Cardiac fibroblast (primary cell): ENCODE results near the gene LYRM7.

Source experiments
- DNase-seq, 2 donors: peaks; one replicate each; pipeline versions ENCODE4 v3.0.0 to v3.0.0-alpha.2; 2010; ENCODE audit warnings: low read depth in 2 of 2
- H3K4me3 ChIP-seq, 2 donors: replicated peaks in 1 of 2; 1 replicate in 1 of 2; 2 replicates in 1 of 2; pipeline ENCODE4 v1.5.1; 2011; ENCODE audit warnings: low read depth in 2 of 2, low read length in 2 of 2, mild to moderate bottlenecking in 2 of 2, moderate library complexity in 1 of 2
- TF ChIP-seq, protein P1 (sequence below): IDR thresholded peaks from one replicate; pipeline ENCODE4 v1.5.1; 2011; ENCODE audit warnings: low read depth, mild to moderate bottlenecking, low read length, inconsistent platforms

LYRM7 gene

GRCh38 chr5:131214609-131215227 lies 44.0 kb downstream of the LYRM7 start:
- TF ChIP-seq, protein P1, sequence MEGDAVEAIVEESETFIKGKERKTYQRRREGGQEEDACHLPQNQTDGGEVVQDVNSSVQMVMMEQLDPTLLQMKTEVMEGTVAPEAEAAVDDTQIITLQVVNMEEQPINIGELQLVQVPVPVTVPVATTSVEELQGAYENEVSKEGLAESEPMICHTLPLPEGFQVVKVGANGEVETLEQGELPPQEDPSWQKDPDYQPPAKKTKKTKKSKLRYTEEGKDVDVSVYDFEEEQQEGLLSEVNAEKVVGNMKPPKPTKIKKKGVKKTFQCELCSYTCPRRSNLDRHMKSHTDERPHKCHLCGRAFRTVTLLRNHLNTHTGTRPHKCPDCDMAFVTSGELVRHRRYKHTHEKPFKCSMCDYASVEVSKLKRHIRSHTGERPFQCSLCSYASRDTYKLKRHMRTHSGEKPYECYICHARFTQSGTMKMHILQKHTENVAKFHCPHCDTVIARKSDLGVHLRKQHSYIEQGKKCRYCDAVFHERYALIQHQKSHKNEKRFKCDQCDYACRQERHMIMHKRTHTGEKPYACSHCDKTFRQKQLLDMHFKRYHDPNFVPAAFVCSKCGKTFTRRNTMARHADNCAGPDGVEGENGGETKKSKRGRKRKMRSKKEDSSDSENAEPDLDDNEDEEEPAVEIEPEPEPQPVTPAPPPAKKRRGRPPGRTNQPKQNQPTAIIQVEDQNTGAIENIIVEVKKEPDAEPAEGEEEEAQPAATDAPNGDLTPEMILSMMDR = no peak

DNA sequence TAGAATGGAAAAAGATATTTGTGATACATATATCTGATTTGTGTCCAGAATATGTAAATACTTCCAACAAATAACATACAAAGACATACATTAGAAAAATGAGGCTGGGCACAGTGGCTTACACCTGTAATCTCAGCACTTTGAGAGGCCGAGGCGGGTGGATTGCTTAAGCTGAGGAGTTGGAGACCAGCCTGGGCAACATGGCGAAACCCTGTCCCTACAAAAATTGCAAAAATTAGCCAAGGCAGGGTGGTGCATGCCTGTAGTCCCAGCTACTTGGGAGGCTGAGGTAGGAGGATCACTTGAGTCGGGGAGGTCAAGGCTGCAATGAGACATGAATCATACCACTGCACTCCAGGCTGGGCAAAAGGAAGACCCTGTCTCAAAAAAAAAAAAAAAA lies 47.0 kb downstream of the LYRM7 start:
- no peak for DNase-seq
- H3K4me3 ChIP-seq = no peak overlapping the region
- TF ChIP-seq, protein P1 = no peak

More at GRCh38 chr5:131214609-131215227, 44.0 kb downstream of the LYRM7 start:
- DNase-seq = no peak
- no peak overlapping the region for H3K4me3 ChIP-seq

DNA sequence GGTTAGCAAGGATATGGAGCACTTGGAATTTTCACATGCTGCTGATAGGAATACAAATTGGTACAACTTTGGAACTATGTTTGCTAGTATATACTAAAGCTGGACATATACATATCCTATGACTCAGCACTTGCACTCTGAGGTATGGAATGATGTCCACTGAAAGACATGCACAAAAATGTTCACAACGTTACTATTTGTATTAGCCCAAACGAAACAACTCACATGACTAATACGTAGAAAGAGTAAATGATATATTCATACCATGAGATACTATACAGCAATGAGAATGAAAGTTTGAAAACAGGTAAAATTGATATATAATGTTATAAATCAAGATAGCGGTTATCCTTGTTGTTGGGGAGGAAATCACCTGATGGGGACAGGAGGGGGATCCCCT lies 47.6 kb downstream of the LYRM7 start:
- TF ChIP-seq, protein P1 = no peak
- H3K4me3 ChIP-seq = no peak overlapping the region
- DNase-seq = peak in 1 of 2 donors; percentile 57

- TF ChIP-seq, protein P1 = no peak
- no peak overlapping the region for H3K4me3 ChIP-seq
- DNase-seq = peak in 1 of 2 donors; percentile 27
Measured at GRCh38 chr5:131220566-131220965, 49.8 kb downstream of the LYRM7 start.

DNA sequence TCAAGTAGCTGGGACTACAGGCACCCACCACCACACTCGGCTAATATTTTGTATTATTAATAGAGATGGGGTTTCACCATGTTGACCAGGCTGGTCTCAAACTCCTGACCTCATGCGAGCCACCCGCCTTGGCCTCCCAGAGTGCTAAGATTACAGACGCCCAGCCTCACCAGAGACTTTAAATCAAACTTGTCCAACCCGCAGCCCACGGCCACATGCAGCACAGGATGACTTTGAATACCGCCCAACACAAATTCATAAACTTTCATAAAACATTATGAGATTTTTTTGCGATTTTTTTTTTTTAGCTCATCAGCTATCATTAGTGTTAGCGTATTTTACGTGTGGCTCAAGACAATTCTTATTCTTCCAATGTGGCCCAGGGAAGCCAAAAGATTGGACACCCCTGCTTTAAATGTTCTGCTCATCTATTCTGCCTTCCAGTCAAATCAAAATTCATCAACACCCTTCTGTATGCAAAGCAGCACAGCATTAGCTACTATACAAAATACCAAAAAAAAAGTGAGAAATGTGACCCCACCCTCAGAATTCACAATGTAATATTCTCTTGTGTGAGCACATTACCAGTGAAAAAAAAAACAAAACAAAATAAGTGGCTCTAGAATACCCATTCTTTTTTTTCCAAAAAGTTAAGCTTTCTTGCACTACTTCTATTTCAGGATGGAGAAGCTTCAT lies 50.4 kb downstream of the LYRM7 start:
- no peak for DNase-seq
- TF ChIP-seq, protein P1 = no peak
- H3K4me3 ChIP-seq = no peak overlapping the region

GRCh38 chr5:131221888-131222287 lies 51.1 kb downstream of the LYRM7 start:
- DNase-seq = peak; percentile 17 to 55

More at GRCh38 chr5:131221888-131222287, 51.1 kb downstream of the LYRM7 start:
- TF ChIP-seq, protein P1 = no peak
- no peak overlapping the region for H3K4me3 ChIP-seq
